Spinal cord (tissue), 10 donors: ENCODE measurements around the gene GPC6. TPM values are rescaled to one million over a fixed set of nuclear protein-coding genes. Genes with fewer than 3 reads are reported as not detected.

Experiments
- DNase-seq, 6 donors: peaks; one replicate each; pipeline versions ENCODE4 v3.0.0 to v3.0.0-alpha.2; 2013 to 2015; ENCODE audit warnings: low spot score in 6 of 6, low read depth in 4 of 6
- H3K27ac ChIP-seq: one replicate; pipeline ENCODE4 v1.5.1; 2013; ENCODE audit warnings: low read depth, low read length, control low read depth
- H3K27me3 ChIP-seq: one replicate; pipeline ENCODE4 v1.6.1; 2013; ENCODE audit warnings: low read length; ENCODE audit not compliant: control insufficient read depth, insufficient read depth
- H3K36me3 ChIP-seq: one replicate; pipeline ENCODE4 v1.6.1; 2013; ENCODE audit warnings: low read length; ENCODE audit not compliant: control insufficient read depth, insufficient read depth
- H3K4me1 ChIP-seq: one replicate; pipeline ENCODE4 v1.6.1; 2013; ENCODE audit warnings: low read length; ENCODE audit not compliant: control insufficient read depth, insufficient read depth
- H3K4me3 ChIP-seq: one replicate; pipeline ENCODE4 v1.5.1; 2013; ENCODE audit warnings: low read depth, low read length, control low read depth
- H3K9me3 ChIP-seq: one replicate; pipeline ENCODE4 v1.6.1; 2013; ENCODE audit warnings: low read length; ENCODE audit not compliant: control insufficient read depth, insufficient read depth
- WGBS: methylation state at CpG from one replicate; pipeline ENCODE4 v1.1.5; 2013; ENCODE audit warnings: missing lambda C conversion rate; ENCODE audit not compliant: insufficient coverage; 5-methylcytosine and 5-hydroxymethylcytosine counted together
- polyA plus RNA-seq, 2 donors: library from polyadenylated mRNA; unstranded; fragments of 120-200 nt; gene quantifications; one replicate each; pipeline ENCODE4 v1.2.1, GENCODE V29; 2013; ENCODE audit not compliant: insufficient read length in 2 of 2
- total RNA-seq, 2 donors: library from RNA; depleted of rRNA in 1 of 2; stranded (reverse); fragments of 120-200 nt in 1 of 2; fragments of >200 nt in 1 of 2; gene quantifications; one replicate each; pipeline versions ENCODE4 v1.2.3 to v1.2.4, GENCODE V29; 2013 to 2014
- donor health status: healthy.

Gene GPC6
- total and polyA plus RNA-seq, 4 donors, result 19.8 to 109 (median 46.0) TPM

DNA sequence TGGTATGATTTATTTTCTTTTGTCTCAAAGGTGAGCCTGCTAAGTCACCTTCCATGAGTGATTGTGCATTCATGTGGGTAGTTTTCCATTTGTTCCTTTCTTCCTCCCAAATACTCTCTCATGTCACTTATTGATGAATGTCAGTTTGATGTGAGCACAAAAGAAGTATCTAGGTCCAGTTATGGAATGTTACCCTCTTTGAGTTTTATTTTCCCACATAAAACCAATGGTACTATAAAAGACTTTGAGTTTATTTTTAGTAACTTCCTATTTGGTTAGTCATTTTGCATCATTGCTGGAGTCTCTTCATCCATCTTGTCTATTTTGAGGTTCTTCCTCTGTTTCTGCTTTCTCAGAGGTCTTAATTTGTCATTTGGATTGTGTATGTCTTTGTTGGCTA lies 321.3 kb downstream of the GPC6 start:
- Histone ChIP-seq H3K36me3 (no peaks in the 10 kb centered on the region), H3K27me3 (no peaks in the 10 kb centered on the region), H3K9me3 (no peaks in the 10 kb centered on the region), H3K4me1 (no peaks in the 10 kb centered on the region), H3K27ac (no peak overlapping the region), H3K4me3 (no peak overlapping the region)
- no peak for DNase-seq

DNA sequence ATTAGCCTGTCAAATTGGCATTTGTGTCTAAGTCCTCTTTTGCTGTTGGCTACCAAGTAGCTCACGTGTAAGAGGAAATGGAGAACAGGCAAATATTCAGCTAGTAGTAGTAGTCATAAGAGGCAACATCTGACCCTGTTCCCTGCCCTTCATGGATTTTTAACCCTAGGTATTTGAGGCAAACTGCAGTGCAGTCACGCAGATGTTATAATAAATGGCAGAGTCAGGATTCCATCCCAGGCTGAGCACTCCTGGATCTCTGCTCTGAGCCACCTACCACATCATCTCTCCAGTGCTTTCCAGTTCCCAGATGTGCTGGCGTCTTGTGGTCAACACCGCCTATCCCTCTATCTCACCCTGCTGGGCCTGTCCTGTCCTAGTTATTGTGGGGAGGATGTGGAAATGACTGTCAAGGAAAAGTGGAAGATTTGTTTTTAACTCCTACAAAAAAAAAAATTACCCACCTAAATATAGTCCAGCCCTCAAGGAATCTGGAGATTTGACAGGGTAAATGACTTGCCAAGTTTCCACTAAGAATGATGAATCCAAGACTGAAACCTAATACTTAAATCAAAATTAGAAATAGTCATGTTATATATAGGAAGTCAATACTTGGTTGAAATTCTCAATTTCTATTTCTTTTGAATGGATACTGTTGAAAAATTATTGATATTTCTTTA lies 322.9 kb downstream of the GPC6 start:
- Histone ChIP-seq H3K27me3 (no peaks in the 10 kb centered on the region), H3K27ac (no peak overlapping the region), H3K36me3 (no peaks in the 10 kb centered on the region), H3K4me3 (no peak overlapping the region), H3K4me1 (no peaks in the 10 kb centered on the region), H3K9me3 (no peaks in the 10 kb centered on the region)
- DNase-seq, result no peak
- WGBS, result 95% methylated on average over 2 of the region's 4 CpGs

DNA sequence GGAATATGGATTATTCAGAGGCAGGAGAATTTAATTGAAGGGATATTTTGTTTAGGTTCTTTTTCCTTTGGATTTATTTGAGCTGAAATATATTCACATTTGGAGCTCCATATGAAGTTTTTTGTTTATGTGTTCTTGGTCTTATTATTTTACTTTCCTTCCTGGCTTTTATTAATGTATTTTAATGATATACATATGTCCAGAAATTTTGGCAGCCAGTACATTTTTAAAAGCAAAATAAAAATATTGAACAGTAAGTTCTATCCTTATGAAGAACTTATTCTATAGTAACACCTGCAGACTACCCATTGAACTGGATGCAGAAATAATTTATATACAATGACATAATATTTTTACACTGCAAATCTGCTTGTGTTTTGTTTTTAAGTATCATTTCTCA lies 323.6 kb downstream of the GPC6 start:
- no peak overlapping the region for H3K4me3 ChIP-seq
- no peaks in the 10 kb centered on the region for H3K9me3 ChIP-seq
- H3K27me3 ChIP-seq, result no peaks in the 10 kb centered on the region
- no peaks in the 10 kb centered on the region for H3K4me1 ChIP-seq
- no peak overlapping the region for H3K27ac ChIP-seq
- no peak for DNase-seq
- no peaks in the 10 kb centered on the region for H3K36me3 ChIP-seq

DNA sequence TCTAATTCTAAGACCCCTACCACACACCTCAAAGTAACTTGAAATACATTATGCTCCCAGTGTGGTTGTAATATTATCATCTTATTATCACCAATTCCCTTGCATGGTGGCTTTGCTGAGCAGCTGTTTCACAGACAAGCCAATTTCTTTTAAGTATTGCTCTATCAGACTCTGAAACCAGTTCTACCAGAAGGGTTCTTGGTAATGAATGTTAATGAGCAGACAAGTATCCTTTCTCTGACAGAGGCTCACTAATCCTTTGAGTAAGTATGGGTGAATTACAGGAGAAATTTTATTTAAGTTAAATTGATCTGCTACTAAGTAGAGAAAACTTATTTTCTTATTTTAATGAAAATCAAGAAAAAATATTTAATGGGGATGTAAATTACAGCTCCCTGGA lies 326.0 kb downstream of the GPC6 start:
- Histone ChIP-seq H3K4me1 (no peaks in the 10 kb centered on the region), H3K4me3 (no peak overlapping the region), H3K27me3 (no peaks in the 10 kb centered on the region), H3K36me3 (no peaks in the 10 kb centered on the region), H3K9me3 (no peaks in the 10 kb centered on the region), H3K27ac (no peak overlapping the region)
- no peak for DNase-seq

DNA sequence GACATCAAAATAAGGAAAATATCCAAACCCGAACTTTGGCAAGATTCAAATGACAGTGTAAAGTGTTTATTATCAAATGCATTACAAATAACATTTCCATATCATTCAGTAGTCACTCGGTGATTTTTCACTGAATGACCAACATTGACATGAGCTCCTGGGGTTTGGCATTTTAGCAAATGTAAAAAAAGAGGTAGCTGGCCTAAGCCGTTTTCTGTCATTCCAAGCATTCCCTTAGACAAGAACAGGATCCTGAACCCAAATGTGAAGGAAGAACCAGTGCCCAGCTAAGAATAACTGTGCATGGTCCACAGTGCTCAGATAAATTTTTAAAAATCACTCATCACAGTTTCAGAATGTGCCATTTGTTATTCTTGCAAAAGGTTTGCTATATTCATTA lies 327.9 kb downstream of the GPC6 start:
- no peak for DNase-seq
- H3K9me3 ChIP-seq, result no peaks in the 10 kb centered on the region
- 67% methylated on average over 1 of the region's 3 CpGs for WGBS
- no peak overlapping the region for H3K27ac ChIP-seq
- H3K36me3 ChIP-seq, result no peaks in the 10 kb centered on the region
- no peaks in the 10 kb centered on the region for H3K27me3 ChIP-seq
- H3K4me3 ChIP-seq, result no peak overlapping the region
- no peaks in the 10 kb centered on the region for H3K4me1 ChIP-seq

DNA sequence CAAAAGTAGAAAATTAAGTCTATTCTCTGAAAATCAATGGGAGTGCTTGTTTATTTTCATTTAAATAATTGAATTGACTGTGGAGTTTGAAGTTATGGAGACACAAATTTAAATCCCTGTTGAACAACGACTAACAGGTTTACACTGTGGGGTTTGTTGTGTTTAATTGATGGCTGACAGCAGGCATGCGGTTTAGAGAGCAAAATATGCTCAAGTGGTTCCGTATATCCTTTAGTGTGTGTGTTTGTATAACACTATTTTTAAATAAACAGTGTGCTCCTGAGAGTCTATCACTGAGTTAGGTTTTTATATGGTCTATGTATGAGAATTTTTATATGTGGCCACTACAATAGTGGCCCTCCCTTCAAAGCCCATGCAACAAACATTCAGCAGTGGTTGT lies 332.0 kb downstream of the GPC6 start:
- no peak for DNase-seq
- Histone ChIP-seq H3K36me3 (no peaks in the 10 kb centered on the region), H3K4me1 (no peaks in the 10 kb centered on the region), H3K4me3 (no peak overlapping the region), H3K27ac (no peak overlapping the region), H3K9me3 (no peaks in the 10 kb centered on the region), H3K27me3 (no peaks in the 10 kb centered on the region)
- no CpG with 5 or more reads among the region's 3 CpGs for WGBS

DNA sequence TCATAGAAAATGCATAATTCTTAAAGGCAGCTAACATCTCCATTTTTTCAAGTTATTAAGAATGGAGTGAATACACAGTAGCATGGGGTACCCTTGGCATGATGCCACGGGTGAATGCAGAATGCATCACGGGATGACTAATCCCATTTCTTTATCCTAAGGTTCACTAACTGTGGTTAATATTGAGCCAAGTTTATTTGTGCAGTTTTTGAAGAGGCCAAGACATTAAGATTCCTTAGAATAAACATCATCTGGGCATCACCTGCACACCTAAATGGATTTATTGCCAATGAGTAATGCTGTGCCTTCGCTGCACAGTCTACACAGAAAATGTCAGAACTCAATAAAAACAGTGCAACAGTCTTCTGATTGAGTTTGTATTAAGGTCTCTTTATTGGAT lies 333.1 kb downstream of the GPC6 start:
- peak in 1 of 6 donors; percentile 32 for DNase-seq
- H3K36me3 ChIP-seq, result no peaks in the 10 kb centered on the region
- no peaks in the 10 kb centered on the region for H3K27me3 ChIP-seq
- no peaks in the 10 kb centered on the region for H3K4me1 ChIP-seq
- H3K27ac ChIP-seq, result no peak overlapping the region
- H3K9me3 ChIP-seq, result no peaks in the 10 kb centered on the region
- no peak overlapping the region for H3K4me3 ChIP-seq
- no CpG with 5 or more reads among the region's 3 CpGs for WGBS

DNA sequence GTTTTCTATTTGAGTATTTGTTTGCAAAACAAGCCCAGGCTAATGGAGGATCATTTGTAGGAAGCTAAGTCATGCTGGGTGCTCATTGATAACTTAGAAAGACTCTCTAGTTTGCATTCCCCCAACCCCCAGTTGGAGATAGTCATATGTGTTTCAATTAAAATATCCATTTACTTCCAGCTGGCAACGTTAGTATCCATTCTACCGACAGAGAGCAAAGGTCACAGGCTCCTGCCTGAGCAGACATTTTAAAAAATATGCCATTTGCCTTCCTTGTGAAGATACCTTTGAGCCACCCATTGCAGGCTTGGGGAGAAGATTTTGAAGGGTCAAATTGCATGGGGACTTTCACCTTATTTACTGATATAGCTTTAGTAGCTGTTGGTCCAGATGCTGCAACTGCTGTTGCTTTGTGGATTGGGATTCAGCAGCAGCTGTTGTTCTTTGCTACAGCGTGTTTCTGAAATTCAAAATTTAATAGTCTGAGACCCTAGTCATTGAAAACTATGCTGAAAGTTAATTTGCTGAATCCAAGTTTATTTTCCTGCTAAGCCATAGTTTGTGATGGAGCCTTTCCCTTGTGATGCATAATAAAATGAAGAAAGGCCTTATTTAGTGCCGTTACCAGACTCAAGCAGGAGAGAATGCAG lies 335.1 kb downstream of the GPC6 start:
- no peak overlapping the region for H3K4me3 ChIP-seq
- DNase-seq, result peak in 4 of 6 donors; percentile 11 to 91 (median 29)
- H3K4me1 ChIP-seq, result no peaks in the 10 kb centered on the region
- H3K27ac ChIP-seq, result no peak overlapping the region
- H3K36me3 ChIP-seq, result no peaks in the 10 kb centered on the region
- no peaks in the 10 kb centered on the region for H3K9me3 ChIP-seq
- WGBS, result 42% methylated on average over 2 of the region's 4 CpGs
- H3K27me3 ChIP-seq, result no peaks in the 10 kb centered on the region

DNA sequence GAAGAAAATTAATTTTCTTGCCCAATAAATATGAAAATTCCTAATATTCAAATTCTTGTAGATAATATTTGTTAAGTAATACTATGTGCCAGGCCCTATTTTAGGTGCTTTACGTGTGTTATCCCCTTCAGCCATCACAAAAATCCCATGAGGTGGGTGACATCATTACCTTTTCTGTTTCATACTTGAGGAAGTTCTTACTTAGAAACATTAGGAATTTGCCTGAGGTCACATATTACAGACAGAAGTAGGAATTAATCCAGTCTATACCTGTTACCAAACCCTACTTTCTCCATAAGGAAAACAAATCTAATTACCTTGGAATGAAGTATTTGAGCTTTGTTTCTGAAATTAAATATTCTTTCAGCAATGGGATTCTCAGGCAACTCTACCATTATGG lies 336.1 kb downstream of the GPC6 start:
- WGBS, result no CpG with 5 or more reads among the region's 1 CpG
- no peak for DNase-seq
- Histone ChIP-seq H3K27me3 (no peaks in the 10 kb centered on the region), H3K36me3 (no peaks in the 10 kb centered on the region), H3K4me1 (no peaks in the 10 kb centered on the region), H3K27ac (no peak overlapping the region), H3K4me3 (no peak overlapping the region), H3K9me3 (no peaks in the 10 kb centered on the region)

DNA sequence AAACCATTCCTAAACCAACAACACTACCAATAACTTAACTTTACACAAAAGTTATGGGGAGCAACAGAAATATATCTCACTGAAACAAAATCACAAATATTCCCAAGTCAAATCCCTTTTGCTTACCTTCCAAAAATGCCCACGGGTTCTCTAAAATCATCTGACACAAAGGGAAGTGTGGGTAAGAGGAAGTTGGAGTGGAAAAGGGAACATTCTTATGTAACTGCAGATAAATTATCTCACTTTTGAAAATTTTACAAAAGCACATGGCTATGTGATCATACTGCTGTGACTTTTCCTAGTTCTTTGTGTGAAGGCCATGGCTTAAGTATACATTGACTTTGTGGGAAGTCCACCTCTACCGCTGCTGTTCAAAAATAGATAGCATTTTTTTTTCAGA lies 350.5 kb downstream of the GPC6 start:
- no CpG with 5 or more reads among the region's 2 CpGs for WGBS
- no peak for DNase-seq
- no peaks in the 10 kb centered on the region for H3K9me3 ChIP-seq
- no peak overlapping the region for H3K27ac ChIP-seq
- H3K4me1 ChIP-seq, result no peaks in the 10 kb centered on the region
- H3K4me3 ChIP-seq, result no peak overlapping the region
- H3K27me3 ChIP-seq, result no peaks in the 10 kb centered on the region
- H3K36me3 ChIP-seq, result no peaks in the 10 kb centered on the region
